Mesenteric fat pad (tissue), 1 donor: ENCODE measurements around the gene TTC12. TPM values are rescaled to one million over a fixed set of nuclear protein-coding genes. Genes with fewer than 3 reads are reported as not detected.

Experiments used
- DNase-seq: peaks from one replicate; pipeline ENCODE4 v3.0.0-alpha.2; 2020; ENCODE audit warnings: low spot score
- total RNA-seq: library from RNA; stranded (reverse); fragmentation: NEBNext Ultra II Directional; extraction: Animal tissue kit (Norgen Biotek cat#: 25700); gene quantifications from one replicate; pipeline ENCODE4 v1.2.1, GENCODE V29; 2021
- donor health status: DM: yes; HTN: yes; CAD: no.

The TTC12 gene
- total RNA-seq, 1 donor from 2014 or later: 2.7 TPM

DNA sequence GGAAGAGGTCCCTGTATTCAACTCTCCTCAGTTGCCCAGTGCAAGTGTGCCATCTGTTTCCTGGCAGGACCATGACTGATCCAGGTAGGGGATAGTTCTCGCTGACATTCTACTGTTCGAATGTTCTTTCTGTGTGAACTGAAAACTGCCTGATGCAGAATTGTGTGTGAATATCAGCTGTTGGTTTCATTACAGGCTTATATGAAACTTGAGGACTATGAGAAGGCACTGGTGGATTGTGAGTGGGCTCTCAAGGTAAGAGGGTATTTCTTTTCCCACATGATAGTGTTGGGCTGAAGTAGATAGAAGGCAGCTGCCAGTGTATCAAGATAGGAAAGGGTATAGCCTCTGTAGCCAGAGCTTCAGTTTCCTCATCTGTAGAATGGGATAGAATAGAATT, 15.3 kb downstream of the TTC12 start:
- no peak for DNase-seq

DNA sequence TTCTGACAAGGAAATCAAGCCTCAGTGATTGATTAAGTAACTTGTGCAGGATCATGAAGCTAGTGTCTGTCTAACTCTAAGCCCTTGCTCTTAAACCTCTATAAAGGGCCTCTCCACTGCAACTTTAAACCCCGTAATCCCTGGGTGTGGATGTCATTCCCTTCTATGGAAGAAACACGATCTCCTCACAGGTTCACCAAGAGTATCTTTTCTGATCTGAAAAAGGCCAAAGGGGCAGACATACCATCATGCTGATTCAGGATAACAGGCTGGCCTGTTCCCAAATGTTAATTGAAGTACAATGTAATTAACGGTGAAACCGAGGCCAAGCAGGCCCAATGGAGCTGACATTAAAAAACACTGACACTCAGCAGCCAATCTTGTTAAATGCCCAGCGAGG, 17.1 kb downstream of the TTC12 start:
- DNase-seq: no peak

DNA sequence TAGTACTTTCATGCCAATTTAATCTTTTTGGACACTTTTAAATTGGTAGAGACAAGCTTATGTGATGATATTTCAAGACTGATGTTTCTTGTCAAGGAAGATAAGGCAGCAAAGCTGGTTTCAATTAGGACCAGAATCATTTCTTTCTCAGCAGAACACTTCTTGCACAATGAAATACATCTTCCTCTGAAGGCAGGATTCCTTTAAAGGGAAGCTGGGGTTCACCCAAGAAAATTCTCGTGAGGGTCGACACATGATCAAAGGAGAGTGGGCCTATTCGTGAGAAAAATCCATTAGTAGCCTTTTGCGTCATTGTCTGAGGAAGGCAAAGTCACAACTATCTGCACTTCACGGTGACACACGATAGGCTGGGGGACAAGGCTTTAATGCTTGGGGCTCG, 17.6 kb downstream of the TTC12 start:
- DNase-seq: no peak

DNA sequence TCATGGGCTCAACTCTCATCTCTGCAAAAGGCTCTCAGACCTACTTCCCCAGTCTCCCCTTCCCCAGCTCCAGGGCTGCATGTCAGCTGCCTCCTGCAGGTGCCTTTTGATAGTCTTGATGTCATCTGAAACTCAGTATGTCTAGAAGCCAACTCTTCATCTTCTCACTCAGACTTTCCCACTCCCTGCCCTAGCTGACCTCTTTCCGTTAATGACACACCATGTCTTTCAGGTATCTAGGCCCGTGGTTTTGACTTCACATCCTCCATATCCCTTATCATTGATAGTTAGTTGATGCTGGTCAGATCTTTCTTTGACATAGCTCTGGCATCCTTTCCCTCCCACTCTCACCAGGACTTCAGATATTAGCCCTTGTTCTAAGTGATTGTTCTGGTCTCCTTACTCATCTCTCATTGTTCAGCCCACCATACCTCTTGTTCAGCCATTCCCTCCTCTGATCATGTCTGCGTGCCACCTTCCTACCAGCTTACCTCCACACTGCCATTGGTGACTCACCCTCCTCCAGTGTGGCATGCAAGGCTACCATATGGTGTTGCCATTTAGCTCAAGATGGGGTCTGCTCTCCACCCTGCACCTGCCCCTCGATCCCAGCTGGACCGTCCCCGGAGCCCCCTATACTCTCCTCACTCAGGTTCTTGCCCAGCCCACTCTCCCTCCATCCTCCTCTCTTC, 18.4 kb downstream of the TTC12 start:
- DNase-seq: no peak

DNA sequence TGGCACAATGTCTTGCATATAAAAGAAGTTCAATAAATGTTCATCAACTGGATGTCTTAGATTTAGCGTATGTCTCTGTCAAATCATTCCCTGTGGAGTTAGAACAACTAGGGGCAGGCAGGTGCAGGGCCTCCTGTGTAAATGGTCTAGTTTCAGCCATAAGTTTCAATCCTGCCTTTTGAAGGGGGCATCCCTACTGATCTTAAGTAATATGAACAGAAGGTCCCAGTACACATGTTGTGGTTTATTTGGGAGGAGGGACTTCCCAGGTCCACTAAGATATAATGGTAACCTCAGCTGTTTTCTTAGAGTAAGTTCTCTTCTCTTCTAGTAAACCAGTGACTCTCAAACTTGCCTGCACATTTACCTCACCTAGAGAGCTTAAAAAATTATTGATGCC, 19.8 kb downstream of the TTC12 start:
- no peak for DNase-seq

DNA sequence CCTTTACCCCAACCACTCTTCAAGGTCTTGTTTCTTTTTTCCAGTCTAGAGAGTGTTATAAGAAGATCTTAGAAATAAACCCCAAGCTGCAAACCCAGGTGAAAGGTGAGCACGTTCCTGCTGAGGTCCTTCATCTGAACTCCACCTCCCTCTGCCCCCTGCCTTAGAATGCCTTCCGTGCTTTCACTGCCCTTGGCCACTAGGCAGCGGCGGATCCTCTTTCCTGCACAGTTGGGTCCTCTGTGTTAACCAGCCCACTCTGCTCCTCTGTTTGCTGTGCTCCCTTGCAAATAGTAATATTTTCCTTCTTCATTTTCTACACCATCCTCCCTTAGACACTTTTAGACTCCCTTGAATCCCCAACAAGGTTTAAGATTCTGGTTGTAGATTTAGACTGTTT, 24.3 kb downstream of the TTC12 start:
- no peak for DNase-seq

DNA sequence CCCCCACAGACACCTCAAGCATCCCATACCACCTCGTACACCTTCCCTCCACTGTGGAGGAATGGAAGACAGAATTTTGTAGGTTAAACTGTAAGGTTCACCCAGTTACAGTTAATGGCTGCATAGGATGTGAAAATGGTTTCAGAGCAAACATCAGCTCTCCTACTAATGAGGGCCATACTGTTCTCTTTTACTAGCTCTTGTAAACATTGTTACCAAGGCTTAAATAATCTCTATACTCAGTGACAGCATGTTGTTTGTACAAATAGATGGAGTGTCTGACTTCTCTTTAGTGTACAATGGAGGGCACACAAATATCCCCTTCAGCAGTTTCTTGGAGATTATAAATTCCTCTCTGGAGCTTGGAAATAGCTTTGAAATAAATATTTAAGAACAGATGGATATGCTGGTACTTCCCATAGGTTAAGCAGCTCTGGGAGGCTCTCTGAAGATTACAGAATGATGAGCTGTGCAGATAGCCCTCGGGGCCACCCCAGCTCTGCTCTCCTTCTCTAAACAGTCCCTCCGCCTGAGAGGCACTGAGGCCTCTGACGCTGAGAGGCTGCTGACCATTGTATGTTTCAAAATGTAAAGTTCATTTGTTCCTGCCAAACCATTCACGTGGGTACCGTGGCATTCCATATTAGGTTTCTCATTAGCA, 25.7 kb downstream of the TTC12 start:
- DNase-seq: no peak

DNA sequence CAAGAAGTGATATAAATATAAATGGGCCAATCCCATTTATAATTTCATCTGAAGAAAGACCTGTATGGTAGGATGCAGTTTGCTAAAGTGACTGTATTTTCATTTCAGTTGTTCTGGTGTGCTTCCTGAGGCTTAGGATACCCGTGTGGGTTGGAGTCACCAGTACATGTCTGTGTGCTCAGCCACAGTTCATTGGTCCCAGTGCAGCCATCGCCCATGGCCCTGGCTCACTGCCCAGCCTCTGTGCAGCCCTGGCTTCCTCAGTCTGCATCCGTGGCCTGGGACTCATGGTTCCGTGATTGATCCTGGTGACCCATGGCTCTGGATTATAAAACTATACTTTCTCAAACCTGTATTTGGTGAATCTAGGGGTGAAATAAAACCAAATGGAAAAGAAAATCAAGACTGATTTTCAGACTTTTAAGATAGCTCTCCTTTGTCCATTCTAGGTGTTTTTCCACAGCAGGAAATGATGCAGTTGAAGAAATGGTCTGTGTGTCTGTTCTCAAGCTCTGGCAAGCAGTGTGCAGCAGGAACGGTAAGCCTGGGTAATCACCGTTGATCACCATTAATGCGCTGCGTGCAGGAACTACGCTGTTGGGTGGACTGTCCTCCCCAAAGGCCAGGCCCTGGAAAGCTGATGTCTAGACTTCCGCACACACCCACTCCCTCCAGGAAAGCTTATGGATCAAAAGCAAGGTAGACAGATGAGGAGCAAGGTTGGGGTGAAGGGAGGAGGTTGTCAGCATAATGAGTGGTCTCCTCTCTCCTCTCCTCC, 27.2 kb downstream of the TTC12 start:
- no peak for DNase-seq

DNA sequence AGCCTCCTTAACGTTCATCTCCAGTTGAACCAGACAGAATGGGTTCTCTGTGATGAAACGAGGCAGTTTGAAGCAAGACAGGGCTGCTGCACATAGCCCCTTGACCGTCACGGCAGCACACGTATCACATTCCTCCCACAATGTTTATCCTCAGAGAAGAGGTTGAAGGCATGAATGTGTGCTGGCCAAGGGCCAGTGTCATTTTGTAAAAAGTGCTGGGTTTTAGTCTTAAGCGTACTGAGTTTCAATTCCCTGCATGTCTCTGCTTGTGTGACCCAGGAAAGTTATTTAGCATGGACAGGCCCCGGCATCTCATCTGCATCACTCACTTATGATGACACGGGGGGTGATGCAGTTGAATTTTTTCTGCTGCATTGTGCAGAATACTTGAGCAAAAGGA, 31.6 kb downstream of the TTC12 start:
- no peak for DNase-seq

DNA sequence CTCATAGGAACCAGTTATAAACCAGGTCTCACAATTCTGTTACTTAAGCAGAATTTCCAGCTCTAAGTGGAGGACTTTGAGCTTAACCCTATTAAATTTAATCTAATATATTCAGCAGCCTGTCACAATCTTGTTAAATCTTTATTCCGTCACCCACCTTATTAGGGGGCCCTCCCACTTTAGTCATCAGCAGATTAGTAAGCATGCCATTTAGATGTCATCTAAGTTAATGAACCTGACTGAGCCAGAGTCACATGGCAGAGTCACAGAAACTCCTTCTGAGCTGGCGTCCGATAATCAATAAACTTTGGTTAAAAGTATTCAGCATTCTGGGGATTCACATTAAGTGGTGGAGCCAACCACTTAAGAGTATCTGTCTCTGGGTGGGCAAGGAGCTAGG, 35.1 kb downstream of the TTC12 start:
- DNase-seq: no peak

DNA sequence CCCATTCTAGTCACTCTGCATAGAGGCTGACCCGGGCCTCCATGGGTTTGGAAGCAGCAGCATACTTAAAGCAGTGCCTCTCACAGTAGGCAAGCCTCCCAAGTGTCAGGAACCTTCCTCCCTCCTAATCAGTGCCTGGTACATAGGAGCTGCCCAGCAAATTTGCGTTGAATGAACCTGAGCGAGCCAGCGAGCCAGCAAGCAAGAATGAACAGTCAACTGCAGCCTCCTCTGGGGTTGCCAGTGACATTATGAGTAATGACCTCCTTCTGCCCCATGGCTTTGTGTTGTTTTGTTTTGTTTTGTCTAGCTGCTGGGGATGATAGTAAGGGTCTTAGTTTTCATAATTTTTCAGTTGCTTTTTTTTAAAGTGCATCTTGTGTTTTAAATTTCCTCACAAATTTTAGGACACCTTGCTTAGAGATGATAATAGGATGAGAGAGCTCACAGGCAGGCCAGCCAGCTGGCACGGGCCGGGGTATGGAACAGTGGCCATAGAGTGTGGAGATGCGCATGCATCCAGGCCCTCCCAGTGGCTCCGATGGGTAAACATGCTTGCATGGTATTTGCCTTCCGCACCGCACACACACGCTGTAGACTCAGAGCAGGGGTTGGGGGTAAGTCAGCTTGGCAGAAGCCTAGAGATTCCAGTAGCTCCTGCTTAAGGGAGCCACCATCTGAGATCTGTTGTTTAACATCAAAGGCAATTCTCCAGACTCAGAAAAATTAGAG, 36.1 kb downstream of the TTC12 start:
- DNase-seq: no peak

DNA sequence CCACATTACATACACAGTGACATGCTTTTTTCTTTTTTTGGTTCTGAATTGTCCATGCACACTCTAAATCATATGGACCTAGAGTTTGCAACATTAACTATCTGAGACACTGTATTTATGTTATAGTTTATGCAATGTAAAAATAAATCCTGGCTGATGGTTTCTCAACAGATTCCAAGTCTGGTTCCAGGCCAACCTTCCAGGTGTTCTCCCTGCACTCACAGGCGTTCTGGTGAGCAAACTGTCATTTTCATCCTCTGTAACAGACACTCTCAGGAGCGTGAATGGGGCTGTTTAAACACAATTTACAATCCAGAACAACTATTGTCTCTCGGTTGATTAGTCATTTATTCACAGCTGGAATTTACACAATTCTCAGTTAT, 36.7 kb downstream of the TTC12 start:
- no peak for DNase-seq

DNA sequence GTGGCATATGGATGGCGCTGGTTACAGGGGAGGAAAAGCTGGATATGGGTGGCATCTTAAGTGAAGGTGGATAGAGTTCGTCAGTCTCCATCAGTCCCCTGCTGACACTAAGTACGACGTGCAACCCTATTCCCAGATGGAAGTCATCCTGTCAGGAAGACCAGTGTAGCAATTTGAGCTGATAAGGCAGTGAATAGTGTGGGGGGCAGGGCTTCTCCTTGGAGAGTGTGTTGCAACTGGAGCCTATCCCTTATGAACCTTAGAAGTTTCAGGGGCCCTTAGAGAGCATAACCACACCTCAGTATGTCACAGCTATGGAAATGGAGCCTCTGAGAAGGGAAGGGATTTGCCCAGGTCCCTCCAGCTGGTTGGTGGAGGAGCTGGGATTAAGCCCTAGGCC, 37.1 kb downstream of the TTC12 start:
- no peak for DNase-seq

DNA sequence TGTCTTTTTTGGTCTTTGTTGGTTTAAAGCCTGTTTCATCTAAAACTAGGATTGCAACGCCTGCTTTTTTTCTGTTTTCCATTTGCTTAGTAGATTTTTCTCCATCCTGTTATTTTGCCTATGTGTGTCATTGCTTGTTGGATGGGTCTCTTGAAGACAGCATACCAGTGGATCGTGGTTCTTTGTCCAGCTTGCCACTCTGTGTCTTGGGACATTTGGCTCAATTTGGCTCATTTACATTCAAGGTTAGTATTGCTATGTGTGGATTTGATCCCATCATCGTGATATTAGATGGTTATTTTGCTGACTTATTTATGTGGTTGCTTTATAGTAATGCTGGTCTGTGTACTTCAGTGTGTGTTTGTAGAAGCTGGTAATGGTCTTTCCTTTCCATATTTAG, 41.8 kb downstream of the TTC12 start:
- no peak for DNase-seq

DNA sequence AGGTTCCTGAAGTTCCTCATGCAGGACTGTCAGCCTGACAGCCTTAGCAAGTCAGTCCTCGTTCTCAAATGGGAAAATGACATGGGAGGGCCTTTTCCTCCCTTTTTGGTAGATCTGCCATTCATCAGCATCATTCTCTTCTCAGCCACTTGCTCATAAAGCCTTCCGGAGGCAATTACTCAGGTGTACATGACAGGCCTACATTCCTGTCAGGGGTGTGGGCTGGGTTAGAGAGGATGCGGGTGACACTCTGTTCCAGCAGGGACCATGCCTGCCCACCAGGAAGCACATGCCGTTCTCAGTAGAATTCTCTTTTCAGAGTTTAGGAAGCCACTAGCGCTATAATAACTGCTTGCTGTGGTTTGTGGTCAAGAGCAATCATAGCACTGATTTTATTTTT, 49.0 kb downstream of the TTC12 start:
- DNase-seq: no peak

DNA sequence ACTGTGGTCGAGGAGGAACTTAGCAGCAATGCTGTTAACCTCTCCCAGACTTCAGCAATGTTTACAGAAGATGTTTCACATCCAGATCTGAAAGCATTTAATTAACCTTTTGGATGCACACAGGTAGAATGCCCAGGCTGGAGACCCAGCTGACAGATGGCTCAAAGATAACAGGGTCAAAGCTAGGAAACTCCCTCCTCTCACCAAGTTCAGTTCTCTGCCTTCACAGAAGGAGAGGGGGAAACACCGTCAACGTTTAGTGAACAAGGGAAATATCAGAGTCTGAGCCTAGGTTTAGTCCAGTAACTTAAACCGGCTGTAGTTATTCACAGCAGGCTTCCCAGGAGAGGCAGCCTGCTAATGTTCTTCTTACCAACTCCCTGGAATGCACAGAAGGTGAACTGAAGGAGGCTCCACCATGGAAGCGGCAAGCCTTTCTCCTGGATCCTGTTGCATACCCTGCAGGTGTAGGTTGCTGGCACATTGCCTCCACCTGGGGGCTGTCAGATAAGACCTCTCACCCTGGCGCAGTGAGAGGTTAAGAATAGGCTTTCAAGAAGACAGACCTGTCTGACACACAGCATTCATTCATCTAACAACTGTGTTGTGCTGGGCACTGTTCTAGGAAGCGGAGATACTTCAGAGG, 49.7 kb downstream of the TTC12 start:
- no peak for DNase-seq

DNA sequence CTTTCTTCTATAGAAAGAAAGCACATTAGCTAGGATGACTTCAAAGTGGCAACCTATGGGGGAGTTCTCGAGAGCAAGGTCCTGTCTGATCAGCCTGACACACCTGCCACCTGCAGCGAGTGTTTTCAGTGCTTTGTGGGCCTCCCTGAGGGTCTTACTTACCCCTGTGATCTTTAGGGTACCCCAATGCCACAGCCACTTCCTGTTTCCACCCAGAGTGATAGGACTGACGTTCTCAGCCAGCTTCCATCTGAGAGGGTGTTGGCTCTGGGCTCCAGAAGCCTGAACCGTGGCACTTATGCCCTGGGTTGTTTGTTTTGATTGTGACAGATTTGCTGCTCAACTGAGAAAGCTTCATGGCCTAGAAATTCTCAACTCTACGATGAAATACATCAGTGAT, 51.5 kb downstream of the TTC12 start:
- DNase-seq: no peak

DNA sequence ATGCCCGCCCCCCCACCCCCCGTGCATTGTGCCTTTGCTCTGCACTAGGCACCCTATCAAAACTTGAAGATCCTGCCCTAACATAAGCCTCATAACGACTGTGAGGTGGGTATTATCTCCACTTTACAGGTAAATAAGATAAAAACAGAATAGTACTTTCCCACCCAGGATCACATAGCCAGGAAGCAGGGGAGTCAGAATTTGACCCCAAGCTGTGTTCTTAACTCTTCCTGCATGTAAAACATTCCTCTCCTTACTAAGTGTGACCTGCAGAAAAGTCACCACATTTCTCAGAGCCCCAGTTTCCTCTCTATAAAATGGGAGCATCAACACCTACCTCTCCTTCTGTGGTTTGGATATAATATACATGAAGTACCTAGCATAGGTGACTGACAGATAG, 55.0 kb downstream of the TTC12 start:
- DNase-seq: no peak

DNA sequence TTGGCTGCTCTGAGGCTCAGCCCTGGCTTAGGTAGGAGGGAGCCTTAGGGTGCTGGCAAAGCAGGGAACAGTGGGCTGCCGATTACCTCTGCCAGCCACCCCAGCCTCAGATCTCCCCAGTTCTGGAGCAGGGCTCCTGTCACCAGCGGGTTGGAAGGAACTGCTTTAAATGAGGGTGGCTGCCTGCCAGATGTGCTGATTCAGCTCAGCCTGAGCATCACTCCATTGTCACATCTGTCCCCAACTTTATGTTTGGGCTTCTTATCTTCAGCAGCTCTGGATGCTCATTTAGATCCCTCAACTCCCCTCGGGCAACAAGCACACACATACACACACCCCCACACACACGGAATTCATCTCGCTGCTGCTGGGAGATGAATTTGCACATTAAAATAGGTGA, 56.3 kb downstream of the TTC12 start:
- DNase-seq: no peak

DNA sequence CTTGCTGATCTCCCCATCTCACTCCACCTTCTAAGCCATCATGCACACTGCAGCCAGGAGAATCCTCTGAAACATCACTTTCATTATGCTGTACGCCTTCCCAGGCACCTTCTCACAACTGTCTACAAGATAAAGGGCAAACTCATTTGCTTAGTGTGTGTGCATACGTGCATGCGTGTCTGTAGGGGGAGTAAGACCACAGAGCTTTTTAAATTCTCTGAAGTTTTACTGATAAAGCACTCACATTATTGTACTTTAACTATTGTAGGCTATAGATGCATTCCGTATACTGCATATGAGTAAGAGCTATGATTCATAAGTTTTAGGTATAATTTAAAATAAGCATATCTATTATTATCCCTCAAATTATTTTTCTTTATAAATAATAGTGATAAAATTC, 57.9 kb downstream of the TTC12 start:
- no peak for DNase-seq

DNA sequence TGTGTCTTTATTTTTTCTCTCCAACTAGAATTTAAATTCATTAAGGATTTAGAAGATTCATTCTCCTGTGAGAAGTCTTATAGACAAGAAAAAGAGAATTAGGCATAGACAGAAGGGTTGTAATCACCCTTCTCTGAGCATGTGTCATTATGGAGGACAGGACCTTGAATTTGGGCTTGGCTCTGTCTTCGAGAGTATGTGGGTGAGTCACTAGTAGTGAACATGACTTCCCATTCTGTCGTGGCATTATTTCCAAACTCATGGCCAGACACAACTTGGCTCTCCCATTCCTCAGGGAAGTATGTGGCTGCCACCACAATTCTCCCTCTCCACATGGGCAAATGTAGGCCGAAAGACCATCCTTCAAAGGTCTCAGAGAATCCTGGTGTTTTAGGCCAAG, 58.9 kb downstream of the TTC12 start:
- no peak for DNase-seq
